Kidney capillary endothelial cell (primary cell): ENCODE measurements around the gene ELF4.
A peak's percentile ranks its signal among the peaks of the same experiment; 100 is the strongest.

Experiments used
- DNase-seq: peaks from one replicate; pipeline ENCODE4 v3.0.0-alpha.2; 2018; ENCODE audit warnings: low spot score

The ELF4 gene

GRCh38 chrX:130114141-130114588, 3.9 kb upstream of the ELF4 start:
- DNase-seq, result no peak

DNA sequence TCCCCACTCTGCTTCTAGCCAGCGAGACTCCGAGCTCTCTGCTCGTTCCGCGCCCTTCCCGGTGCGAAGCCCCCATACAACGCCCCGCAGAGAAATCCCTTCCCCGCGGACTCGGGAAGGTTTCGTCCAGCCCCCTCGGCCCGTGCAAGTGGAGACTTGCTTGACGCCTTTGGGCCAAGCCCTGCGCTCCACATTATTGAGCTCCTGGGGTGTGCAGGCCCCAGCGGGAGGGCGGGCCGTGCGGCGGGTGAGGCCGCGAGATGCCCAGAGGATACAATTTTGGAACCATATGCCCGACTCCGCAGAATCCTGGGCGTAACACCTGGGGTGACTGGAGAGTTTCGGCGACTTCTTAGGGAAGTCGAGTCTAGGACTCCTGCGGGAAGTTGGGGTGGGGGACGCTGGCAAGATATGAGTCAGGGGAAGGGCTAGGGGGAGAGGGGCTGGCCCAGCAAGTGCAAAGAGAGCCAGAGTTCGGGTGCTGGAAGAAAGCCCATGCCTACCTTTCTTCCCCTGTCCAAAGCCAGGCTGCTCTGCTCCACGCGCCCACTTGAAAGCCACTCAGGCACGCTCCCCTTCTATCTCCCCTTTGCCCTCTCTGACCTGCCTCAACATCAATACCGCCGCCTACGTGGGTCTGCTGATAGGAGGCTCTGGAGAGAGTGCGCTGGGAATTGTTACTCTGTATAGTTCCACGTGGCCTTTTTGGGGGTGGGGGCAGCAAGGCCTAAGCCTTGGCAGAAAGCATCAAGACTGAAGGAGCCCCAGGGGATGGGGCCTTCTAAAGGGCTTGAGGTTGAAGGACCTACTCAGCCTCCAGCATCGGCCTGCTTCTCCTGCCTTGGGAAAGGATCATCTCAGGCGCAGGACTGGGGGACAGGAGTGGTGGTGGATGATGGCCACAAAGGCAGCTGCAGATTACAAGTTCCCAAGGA, 1.2 kb upstream of the ELF4 start:
- no peak for DNase-seq

- DNase-seq, result no peak
Measured at GRCh38 chrX:130109429-130110378, 593 bp downstream of the ELF4 start.

DNA sequence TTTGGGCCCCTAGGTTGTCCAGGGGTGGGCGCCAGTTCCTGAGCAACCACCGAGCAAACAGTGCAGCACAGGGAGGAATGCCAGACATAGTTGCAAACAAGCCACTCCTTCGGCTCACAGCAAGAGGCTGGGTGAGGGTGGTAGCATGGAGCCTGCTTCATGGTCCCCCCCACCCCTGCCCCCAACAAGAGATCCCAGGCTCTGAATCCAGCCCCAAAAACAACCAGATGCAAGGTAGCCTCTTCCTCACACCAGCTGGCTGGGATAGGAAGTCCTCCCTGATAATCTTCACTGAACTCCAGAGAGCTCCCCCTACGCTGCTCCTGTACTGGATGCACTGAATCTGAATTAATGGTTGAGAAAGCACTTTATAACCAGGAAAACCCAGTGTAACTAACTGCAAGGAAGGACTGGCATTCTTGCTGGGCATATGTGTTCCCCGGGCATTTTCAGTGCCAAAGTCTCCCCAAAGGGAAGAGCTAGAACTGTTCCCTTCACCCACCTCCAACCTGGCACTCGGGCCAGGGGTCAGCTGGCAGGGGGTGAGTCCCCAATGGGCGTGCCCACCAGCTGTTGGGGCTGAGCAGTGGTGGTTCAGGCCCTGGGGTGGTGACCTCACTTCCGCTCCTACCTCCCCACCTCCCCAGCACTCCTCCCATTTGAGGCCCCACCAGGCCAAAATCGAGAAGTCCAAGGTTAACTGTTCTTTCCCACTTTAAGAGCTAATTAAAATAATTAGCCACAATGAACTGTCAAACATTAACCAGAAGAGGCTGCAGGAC, 1.5 kb downstream of the ELF4 start:
- no peak for DNase-seq

DNA sequence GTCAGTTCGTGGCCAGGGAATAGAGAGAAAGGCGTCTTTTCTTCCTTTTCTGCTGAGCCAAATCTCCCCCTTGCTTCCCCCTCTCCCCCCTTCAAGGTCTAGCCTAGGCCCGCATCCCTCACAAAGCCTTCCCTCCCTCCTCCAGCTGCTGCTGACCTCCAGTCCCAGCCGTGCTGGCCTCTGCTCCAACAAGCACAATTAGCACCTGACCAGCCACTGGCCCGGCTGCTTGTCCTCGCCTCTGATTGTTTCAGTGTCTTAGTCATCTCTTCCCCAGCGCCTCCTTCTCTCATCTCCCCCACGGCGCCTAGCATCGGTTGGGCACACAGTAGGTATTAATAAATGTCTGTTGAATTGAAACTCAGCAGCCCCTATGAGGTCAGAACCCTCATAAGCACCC, 4.2 kb downstream of the ELF4 start:
- no peak for DNase-seq

- no peak for DNase-seq
Measured at GRCh38 chrX:130105244-130105643, 5.1 kb downstream of the ELF4 start.

GRCh38 chrX:130103605-130104004, 6.7 kb downstream of the ELF4 start:
- DNase-seq, result no peak

GRCh38 chrX:130100180-130100579, 10.1 kb downstream of the ELF4 start:
- DNase-seq, result no peak

DNA sequence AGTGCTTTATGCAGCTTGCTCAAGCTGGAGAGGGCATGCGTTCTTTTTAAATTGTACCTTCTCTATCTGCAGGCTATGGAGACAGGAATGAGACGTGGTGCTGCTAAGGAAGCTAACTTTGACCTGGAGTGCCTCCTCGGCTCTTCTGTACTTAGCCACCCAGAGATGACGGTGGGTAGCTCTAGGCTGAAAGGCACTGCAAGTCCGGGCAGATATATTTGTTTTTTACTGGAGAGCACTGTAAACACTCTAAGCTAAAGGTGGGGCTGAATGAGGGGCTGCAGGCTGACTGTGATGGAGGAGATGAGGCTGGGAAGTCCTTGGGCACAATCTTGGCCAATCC, 12.1 kb downstream of the ELF4 start:
- DNase-seq, result no peak

- DNase-seq, result no peak
Measured at GRCh38 chrX:130097507-130098209, 12.6 kb downstream of the ELF4 start.

DNA sequence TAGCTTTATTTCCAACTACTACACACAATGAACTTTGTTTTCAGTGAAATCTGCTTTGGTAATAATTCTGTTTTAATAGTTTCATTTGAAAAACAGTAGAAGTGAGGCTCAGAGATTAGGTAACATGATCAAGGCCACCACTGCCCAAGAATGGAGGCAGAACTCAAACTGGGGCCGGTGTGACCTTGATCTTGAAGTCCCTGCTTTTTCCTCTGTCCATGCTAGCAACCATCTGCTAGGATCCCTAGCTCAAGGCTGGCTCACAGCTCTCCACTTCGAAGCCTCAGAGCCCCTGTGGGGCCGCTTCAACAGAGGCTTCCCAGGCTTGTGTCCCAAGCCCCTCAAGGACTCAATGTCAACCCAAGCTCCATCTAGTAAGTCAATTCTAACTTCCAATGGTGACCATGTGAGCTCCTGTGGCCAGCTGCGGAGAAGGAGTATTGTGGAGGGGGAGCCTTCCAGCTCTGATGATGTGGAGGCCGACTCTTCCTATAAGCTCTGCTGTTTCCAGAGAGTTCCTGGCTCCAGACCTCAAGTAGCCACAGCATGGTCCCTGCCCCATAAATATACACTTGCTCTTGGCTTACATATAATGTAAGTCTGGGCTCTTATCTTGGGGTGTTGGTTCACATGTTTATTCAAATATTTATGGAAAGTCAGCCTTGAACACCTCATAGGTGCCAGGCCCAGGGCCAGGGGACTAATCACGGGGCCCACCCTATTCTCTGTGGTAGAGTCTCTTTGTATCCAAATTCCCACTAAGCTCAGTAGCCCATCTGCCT, 14.9 kb downstream of the ELF4 start:
- no peak for DNase-seq

- DNase-seq, result no peak
Measured at GRCh38 chrX:130094696-130095095, 15.6 kb downstream of the ELF4 start.

DNA sequence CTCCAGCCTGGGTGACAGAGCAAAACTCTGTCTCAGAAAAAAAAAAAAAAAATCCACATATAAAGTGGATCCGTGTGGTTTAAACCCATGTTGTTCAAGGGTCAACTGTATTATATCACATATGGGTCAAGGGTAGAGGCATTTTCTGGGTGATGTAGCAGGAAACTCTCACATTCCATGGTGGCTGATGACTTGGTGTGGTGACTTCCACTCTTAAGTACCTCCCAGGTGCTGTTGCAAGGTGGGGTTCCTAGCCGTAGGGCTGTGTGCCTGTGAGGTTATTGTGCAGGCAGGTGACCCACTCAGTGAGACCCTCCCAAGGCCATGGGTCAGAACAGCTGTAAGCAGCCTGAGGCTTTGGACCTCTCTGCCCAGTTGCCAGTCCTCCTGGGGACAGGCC, 17.0 kb downstream of the ELF4 start:
- DNase-seq, result no peak

DNA sequence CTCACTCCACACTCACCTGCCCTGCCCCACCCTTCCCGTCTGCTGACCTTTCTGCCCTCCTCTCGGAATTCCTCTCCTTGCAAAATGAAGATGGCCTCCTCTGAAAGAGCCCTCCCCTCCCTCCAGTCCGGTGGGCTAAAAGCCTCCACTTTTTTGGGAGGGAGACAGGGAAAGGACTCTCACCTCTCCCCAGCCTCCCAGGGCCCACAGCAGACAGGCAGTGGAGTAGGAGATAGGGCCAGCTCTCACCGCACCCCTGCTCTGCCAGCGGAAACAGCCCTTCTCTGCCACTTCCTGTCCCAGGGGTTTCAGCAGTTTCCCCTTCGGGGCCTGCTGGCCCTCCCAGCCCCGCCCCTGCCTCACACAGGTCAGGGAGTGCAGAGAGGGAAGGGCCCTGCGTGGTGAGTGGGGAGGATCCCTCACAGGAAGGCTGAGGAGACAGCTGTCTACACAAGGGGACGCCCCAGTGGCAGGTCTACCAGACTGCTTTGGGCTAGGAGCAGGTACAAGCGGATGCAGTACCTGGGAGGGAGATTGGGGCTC, 18.2 kb downstream of the ELF4 start:
- DNase-seq, result no peak

DNA sequence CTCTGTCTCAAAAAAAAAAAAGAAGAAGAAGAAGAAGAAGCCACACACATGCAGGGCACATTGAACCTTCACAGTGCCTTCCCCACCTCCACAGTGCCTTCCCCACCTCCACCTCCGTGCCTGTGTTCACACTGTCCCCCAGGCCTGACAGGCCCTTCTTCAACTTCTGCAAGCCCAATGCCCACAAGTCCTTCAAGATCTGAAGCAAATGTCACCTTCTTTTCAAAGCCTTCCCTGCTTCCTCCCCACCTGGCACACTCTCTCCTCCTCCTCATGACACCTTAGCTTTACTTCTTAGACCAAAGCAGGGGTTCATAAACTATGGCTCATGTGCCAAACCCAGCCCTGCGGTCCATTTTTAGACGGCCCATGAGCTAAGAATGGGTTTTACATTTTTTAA, 19.9 kb downstream of the ELF4 start:
- no peak for DNase-seq

GRCh38 chrX:130086447-130087206, 23.7 kb downstream of the ELF4 start:
- DNase-seq, result no peak

DNA sequence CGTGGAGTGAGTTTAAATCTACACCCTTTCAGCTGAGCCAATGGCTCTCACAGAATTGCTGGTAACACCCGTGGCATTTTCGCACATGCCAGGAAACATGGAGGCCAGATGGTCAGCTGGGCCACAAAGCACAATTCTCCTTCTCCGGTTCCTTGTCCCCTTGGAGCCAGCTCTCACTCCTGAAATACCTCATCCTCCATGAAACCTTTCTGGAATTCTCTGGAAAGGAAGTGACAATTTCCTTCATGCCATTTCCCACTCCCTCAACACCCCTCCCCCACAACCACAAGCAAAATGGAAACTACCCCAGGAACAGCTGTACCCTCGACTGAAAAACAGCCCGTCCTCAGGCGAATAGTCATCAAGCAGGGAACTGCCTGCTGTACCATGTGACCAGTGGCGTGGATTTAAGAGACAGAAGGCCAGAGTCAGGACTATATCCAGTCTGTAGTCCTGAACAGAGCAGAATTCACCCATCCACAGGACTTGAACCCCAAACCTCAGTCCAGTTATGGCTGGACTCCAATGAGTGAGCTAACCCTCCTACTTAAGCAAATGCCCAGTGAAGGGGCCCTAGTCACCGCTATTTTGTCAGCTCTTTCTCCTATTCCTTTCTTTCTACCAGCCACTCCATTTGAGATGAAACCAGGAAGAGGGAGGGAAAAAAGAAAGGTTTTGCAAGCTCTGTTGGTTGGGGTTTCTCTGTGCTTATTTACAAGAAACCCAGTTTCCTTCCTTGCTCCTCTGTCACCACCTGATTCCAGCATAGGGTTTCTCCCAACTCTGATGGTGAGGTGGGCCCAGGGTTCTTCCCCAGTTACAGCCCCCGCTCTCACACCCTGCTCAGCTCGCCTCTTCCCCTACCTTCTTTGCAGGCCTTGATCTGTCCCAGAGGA, 24.5 kb downstream of the ELF4 start:
- peak; percentile 68 for DNase-seq

GRCh38 chrX:130084631-130085237, 25.6 kb downstream of the ELF4 start:
- DNase-seq, result no peak
